ENCODE data around the gene NEFH.

Gene NEFH

GRCh38 chr22:29539105-29539504 is 59.1 kb downstream of the NEFH start:
- DNase-seq (ENCODE audit: extremely low spot score) = no peak
- POLR2A ChIA-PET = interaction anchor here (1.7 kb wide), 1 partner anchor 15 kb away, joined by 6 read pairs; the partner anchor contains the start of gene THOC5
- TF ChIP-seq HDGF (IDR thresholded peaks at IDR 0.05; ENCODE audit: borderline replicate concordance) (no peak), FOXM1 (IDR thresholded peaks at IDR 0.05; ENCODE audit: borderline replicate concordance) (no peak), FOXK2 (IDR thresholded peaks at IDR 0.05) (no peak), PKNOX1 (IDR thresholded peaks at IDR 0.05) (no peak), NFRKB (IDR thresholded peaks at IDR 0.05) (no peak), CTBP1 (IDR thresholded peaks at IDR 0.05; ENCODE audit: borderline replicate concordance) (no peak), SUZ12 (IDR thresholded peaks at IDR 0.05) (no peak), LEF1 (IDR thresholded peaks at IDR 0.05; ENCODE audit: borderline replicate concordance) (no peak), TARDBP (IDR thresholded peaks at IDR 0.05) (no peak), ELF4 (IDR thresholded peaks at IDR 0.05) (no peak), ZNF384 (IDR thresholded peaks at IDR 0.05) (no peak)
- CTCF ChIA-PET = interaction anchor here (0.7 kb wide), 1 partner anchor 14 kb away, joined by 3 read pairs; the partner anchor contains the start of gene THOC5

All from HEK293T (cell line).